Measurements from ENCODE around the gene NLGN1.

Gene NLGN1

DNA sequence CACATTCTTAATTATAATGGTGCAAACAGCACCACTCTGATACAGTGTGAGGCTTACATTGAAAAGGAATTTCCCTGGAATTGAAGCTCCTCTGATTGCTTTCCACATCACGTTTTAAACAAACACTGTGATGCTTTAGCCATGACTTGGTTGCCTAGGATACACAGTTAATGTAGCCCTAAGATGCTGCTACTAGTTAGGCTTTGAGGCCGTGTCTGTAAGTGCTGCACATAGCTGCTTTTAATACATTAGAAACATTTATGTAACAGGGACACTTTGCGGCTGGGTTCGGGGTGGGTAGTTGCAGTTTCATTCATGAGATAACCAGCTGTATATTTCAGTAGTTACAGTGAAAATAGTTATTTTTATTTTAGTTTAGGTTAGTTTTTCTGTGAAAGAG lies 334.7 kb downstream of the NLGN1 start:
- DNase-seq, result no peak

DNA sequence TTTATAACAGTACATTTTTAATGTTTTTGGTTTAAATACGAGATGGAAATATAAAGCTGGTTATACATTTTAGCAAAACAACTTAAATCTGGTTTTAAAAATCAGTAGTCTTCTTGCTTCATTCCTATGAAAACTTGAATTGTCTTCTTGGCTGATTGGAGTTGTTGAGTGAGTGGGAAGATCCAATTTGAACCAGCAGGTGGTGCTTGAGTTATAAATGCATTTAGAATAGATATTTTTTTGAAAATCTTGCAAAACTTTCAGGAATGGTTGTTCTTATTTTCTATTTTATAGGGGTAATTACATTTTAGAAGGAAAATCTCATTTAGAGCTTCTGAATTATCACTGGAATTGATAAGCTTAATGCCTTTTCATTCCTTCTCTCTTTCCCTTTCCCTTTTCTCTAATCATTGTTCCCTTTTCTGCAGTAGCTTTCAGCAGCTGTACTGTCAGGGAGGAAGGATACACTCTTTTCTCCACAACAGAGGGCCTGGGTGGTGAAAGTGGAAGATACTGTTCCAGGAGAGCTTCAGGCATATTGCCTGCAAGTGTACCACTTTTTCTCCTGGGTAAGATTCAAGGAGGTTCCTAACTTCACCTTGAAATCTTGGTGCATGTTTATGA lies 335.6 kb downstream of the NLGN1 start:
- no peak for DNase-seq

DNA sequence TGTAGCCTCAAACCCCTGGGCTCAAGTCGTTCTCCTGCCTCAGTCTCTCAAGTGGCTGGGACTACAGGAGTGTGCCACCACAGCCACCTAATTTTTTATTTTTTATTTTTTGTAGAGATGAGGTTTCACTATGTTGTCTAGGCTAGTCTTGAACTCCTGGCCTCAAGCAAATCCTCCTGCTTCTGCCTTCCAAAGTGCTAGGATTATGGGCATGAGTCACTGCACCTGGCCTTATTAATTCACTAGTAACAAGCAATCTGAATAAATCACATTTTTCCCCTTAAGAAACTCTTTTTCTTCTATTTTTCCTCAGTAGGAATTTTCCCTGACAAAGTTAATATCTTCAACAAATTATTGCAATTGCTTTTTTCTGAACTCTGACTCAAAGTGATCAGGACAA lies 336.9 kb downstream of the NLGN1 start:
- DNase-seq, result no peak

DNA sequence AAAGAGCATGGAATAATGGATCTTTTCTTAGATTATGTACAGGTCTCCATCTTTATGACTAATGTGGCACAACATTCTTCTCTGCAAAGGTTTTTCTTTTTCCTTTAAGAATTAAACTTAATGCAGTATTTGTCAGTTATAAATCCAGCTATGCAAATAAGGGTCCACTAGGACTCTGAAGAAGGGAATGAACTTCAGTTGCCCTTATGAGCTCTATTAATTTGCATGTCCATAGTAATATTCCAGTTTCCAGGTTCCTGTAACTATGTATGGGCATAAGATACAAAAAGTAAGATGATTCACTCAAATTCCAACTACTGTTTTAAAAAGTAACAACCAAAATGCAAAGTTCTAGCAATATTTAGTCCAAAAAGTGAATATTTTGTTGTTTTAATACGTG lies 337.4 kb downstream of the NLGN1 start:
- no peak for DNase-seq

DNA sequence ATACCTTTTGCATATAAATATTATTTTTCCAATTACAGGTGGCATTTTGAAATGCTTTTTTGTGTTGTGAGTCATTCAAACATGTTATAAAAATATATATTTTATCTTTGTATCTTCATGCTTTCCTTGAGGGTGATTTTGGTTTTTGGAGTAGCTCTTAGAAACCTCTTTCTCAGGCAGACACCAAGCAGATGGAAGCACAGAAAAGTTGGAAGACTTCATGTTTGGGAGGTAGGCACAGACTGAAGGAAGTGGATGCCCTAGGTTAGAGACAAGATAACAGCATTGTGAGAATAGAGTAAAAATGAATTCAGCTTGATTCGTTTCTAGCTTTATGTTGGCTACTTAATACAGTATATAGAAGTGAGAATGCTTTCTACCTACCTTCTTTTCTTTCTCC lies 338.3 kb downstream of the NLGN1 start:
- DNase-seq, result no peak

DNA sequence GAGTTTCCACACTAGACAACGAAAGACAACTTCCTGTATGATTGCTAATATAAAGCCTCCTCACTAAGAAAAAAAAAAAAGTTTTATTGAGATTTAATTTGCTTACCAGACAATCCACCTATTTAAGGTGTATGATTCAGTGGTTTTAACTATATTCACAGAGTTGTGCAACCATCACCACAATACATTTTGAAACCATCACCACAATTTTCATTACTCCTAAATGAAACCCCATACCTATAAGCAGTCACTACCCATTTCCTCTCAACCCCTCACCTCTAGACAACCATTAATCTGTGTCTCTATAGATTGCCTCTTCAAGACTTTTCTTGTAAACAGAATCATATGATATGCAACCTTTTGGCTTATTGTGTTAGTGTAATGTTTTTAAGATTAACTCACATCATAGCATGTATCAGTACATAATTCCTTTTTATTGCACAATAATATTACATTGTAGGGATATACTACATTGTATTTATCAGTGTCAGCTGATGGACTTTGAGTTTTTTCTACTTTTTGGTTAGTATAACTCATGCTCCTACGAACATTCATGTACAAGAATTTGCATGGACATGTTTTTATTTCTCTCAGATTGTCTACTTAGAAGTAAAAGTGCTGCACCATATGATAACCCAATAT lies 339.7 kb downstream of the NLGN1 start:
- DNase-seq, result no peak

DNA sequence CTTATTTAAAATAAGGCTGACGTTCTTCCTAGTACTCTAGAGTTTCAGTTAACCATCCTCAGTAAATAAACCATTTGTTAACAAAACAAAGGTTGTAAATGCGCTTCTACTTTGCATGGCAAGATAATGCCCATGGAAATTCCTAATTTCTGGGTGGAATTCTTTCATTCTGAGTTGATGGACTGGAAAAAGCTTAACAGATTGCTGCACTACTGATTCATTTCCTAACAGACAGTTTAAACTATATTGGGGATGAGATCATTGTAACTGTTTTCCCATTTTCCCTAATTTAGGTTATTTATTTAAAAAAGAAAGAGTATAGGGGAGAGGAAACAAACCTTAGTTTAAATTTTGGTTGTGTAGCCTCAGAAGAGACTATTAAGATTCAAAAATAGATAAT lies 342.2 kb downstream of the NLGN1 start:
- no peak for DNase-seq

DNA sequence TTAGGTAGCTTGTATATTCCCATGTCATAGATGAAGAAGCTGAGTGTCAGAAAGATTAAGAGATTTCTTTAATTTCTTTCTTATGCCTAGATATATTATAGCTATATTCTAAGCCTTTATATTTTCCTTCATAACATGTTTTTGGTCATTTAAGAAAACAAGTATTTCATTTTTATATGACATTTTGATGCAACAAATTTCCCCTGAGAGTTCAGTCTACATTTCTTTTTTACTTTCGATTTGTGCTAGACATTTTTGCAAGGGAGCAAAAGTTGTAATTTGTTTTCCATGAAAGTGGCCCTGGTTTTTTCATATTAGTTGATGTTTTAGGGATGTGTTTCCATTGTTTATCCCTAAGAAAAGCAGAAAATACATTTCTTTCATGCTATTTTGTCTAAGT lies 344.9 kb downstream of the NLGN1 start:
- DNase-seq, result no peak

DNA sequence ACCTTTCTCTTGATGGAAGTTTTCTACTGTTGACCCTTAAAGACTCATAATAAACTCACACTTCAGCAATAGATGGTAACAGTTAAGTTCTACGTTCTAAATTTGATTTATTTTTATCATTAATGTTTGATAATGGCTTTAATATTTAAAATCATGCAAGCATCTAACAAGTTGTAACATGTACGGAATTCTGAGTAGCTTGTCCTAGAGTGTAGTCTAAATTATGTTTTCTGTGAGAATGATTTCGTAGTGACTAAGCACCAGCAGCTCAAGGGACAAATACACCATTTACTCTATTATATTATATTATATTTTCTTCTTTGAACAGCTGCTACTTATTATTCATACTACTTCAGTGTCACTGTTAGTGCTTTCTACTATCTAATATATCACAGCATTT lies 345.6 kb downstream of the NLGN1 start:
- DNase-seq, result no peak

DNA sequence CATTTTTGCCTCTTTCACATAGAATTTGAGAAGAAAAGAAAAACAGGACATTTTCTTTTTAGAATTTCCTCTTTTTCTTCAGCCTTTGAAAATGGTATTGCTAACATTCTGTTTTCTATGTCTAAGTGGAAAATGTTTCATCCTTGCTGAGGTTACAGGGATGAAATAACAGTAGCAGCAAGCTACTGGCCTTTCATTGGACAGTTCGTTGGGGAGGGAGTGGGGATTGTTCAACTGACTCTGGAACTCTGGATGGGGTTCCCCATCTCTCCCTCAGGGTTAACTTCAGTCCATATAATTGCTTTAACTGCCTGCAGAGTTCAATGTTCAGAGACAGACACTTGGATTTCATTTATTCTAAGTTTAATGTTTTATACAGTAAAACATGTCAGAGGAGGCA lies 346.0 kb downstream of the NLGN1 start:
- DNase-seq, result no peak

DNA sequence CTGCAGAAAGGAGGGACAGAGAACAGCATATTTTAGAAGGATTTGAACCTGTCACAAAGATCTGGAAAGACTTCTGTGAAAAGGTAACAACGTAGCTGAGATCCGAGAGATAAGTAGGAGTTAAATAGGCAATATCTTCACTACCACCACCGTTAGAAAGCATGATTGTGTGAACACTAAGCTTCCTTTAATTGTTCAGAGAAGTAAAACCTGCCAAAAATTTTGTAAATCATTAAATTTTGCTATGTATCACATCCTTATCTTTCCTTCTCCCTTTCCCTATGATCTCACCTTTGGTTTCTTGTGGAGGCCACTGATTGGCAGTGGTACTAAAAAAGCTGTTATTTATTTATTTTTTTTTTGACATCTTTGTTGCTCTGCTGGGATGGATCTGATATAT lies 346.9 kb downstream of the NLGN1 start:
- no peak for DNase-seq

DNA sequence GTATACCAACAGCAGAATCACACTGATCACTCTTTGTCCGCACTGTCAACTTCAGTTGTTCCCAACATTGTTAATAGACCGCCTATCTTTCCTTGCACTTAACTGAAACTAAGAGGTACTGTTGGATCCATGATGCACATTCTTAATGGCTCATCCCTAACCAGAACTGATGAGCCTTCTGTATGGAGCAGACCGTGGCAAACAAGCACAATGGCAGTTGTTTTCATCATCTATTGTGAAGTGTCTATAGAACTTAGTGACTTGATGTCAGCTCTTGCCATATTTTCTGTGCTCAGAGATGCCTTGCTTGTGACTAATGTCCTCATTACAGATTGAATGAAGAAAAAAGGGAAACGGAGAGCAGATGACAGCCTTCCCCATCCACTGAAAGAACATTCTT lies 347.4 kb downstream of the NLGN1 start:
- no peak for DNase-seq

DNA sequence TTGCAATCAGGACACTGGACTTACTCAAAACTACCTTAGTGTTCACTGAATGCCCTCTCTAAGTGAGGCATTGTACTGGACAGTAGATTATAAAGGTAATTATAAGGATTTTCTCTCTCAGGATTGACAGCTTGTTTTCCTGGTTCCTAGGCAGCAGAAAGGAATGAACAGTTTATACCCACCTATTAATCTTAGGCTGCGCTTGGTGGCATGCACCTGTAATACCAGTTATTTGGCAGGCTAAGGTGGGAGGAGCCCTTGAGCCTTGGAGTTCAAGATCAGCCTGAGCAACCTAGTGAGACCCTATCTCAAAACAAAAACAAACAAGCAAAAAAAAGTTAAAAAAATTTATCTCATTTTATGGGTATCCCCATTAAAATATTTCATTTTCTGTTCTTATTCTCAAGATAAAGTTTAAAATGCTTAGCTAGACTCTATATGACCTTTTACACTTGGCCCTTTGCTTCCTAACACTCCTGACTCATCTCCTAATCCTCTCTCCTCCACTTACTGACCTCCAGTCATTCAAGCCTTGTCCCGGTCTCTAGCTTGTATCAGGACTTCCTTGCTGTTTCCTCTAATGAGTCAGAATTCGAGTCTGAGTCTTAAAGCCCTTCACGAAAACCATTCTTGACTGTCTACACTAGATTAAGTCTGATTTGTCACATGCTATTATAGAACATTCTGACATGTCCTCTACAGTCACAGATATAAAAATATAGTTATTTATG lies 348.6 kb downstream of the NLGN1 start:
- DNase-seq, result no peak

DNA sequence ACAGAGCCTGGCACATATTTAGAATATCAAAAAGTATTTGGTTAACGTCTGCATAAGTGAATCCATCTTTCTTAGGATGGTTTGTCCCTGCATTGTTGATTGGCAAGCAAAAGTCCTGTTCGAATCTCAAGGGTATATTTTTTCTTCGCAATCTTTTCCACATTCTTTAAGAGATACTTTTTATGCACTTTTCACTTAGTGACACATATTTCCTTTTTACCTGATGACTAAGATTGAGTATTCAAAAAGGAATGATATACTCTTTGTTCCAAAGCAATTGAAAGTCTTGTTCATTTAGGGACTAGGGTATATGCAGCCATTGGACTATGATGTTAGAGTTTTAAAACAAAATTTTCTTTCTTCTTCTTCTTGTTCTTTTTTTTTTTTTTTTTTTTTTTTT lies 349.9 kb downstream of the NLGN1 start:
- DNase-seq, result no peak

DNA sequence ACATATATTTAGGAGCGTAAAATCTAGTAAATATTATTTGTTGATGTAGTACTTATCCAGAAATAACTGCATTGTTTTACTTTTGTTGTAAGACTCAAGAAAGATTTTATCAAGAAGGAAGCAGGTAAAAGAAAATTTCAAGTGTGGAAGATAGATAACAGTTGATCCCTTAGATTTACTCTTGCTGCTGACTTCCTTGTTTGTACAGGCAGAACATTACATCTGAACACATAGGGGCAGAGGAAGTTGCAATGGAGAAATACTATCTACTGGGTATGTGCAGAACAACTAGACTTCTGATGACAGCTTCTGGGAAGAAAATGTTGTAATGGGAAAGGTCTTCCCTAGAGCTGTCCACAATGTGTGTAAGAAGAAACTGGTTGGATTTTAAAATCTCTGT lies 350.6 kb downstream of the NLGN1 start:
- no peak for DNase-seq

DNA sequence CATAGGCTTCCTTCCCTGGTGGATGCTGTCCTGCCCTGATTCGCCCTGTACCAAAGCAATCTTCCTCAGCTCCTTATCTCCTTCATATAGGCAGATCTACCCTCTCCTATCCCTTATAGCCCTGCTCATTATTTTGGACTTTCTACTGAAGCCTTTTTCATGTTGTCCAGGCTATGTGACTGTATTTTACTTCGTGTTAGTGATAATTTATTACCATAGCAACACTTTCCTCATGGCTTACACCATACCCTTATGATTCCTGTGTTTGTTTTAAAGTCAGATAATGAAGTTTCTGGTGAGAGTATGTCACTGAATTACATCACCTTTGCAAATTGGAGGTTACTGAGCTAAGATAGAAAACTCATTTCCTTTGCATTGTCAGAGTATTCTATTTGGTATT lies 352.6 kb downstream of the NLGN1 start:
- DNase-seq, result no peak

DNA sequence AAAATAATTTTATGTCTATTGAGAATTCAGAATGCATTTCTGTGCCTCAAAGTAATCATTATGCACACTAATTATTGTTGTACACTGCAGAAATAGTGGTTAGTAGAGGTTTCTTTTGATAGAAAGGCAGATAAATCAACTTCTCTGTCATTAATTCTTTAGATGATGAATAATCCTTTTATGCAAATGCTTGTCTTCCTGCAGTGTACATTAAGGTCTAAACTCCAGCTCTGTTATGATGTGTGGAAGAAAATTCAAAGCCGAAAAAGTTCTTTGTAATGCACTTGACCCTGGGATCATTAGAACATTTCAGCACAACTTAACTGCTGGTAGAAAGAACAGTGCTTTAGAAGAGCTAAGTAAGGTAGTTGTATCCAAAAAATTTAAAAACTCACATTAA lies 353.0 kb downstream of the NLGN1 start:
- no peak for DNase-seq

DNA sequence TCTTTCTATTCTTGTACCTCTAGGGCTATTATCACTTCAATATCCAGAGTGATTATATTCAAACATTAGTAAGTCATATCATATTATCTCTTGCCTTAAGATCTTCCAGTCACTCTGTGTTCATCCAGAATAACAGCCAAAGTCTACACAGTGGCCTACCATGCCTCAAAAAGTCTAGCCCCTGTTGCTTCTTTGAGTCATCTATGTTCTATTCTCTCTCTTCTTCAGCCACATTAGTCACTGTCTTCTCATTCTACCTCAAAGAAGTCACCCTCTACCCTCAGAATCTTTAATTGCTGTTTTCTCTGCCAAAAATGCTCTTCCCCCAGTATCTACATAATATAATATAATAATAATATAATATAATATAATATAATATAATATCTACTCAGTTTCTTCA lies 356.0 kb downstream of the NLGN1 start:
- no peak for DNase-seq

DNA sequence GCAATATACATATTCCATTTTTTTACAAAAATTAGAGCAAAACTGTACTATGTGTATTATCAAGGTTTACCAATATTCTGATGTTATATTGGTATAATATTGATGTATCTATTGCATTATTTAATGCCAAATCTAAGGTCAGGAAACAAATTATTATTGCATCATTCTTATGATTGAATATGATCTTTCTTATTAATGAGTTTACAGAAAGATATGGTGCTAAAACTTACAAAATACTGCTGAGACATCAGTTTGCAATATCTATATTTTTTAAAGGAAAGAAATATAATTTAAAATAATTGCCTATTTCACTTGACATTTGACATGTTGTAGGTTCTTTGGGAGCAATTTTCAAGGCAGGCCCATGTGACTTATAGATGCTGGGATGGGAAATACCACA lies 357.6 kb downstream of the NLGN1 start:
- DNase-seq, result no peak

DNA sequence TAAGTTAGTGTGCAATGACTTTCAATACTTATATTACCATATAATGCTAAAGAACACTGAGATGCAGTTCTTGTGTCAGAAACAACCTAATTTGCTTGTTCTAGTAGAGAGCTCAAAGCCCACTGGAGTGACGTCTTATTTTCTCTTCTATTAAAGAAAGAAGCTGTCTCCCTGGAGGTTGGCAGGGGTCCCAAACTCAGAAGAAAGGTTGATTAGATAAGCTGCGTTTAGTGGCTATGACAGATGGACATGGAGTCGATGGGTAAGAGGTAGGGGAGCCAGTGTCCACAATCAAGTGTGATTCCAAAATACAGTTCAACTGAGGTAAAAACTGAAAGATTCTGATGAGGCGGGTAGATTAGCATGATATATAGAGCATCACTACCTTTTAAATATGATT lies 363.6 kb downstream of the NLGN1 start:
- no peak for DNase-seq

DNA sequence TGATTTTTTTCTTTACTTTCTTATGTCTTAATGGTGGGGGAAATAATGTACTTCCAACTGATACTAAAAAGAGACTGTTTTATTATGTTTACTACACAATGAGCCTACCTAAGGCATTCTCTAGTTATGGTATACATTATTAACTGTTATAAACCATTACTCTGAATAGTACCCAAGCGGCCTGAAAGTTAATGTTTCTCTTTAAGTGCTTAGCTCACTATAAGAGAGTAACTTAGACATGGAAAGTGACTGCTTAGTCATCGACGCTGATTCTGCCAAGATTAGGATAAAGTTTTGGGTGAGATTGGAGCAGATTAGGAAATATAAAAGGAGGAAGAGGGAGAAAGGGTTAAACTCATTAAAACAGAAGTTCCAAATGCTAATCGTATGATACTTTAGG lies 365.0 kb downstream of the NLGN1 start:
- no peak for DNase-seq

DNA sequence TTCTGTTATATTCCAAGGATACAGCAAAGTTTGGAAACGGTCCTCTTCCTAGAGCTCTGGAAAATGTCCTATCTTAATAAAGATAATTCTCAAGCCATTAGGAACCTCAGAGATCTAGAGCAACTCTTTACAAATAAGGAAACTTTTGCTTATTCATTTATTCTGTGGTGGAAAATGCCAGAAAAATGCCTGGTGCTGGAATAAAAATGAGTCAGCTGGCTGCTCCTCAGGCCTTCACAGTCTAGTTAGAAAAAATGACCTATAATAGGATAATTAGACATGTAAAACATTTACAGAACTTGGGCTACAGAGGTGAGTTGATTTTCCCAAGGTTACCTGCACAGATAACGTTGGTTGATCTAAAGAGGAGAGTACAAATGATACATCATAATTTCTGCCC lies 372.5 kb downstream of the NLGN1 start:
- no peak for DNase-seq

DNA sequence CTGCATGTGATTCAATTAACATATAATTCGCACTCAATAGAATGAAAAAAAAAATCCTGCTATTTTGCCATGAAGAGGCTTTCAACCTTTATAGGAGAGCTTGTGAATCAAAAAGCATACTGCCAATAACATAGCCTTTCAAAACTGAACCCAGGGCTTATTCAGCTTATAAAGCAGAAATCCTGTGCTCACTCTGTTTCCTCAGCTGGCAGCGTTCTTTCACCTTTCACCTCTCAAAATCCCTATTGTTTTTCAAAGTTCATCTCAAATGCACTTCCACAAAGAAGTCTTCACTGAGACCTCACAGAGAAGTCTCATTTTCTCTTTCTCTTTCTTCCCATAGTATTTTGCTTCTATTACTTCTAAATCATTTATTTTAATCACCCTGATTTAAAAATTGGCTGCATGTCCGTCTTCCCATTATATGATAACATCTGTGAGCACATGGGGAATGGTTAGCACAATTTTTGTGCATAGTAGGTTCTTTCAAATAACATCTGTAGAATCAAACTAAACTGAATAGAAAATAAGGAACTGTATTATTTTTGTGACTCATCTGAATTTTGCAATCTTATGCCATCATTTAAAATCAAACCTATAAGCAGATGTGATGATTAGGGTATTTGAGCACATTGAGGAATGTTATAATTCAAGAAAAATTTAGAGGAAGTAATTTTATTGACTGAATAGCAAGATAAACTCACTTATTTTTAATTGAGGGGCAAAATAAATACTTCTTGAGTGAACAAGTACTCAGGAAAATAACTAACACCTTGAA lies 373.4 kb downstream of the NLGN1 start:
- DNase-seq, result no peak

DNA sequence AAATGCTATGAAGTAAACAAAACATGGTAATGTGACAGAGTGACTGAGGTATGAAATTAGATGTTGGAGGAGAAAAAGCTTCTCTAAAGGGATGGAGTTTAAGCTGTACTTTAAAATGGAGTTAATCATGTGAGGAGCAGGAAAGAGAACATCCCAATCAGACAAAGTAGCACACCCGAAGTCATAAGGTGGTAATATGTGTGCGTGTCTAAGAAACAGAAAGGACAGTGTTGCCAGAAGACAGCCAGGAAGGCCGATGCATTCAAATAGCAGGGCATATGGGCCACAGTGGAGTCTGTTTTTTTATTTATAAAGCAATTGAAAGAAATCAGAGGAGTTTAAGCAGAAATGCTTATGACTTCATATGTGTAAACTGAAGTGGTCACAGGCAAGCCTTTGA lies 376.3 kb downstream of the NLGN1 start:
- no peak for DNase-seq

Measured in NCI-H345 (cell line).